ENCODE data around the gene UNC13C.

- TF ChIP-seq CTCF (conservative IDR thresholded peaks at IDR 0.05): no peak
- no peak for TF ChIP-seq ZFX (IDR thresholded peaks at IDR 0.05)
These were observed 249.3 kb downstream of the UNC13C start for GRCh38 chr15:54227569-54227968.
